ENCODE measurements around the gene PLET1.
A peak's percentile ranks its signal among the peaks of the same experiment; 100 is the strongest.

The PLET1 gene, protein sequence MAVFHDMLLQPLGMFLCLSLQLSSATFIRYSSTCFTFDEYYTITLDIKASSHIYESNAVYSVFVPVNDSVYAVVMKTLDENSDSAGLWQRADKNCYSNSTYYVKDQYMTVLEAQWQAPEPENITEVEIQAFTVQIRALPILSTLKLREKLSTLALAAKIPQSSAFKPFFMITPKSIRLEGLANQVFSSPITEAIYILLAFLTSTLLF

DNA sequence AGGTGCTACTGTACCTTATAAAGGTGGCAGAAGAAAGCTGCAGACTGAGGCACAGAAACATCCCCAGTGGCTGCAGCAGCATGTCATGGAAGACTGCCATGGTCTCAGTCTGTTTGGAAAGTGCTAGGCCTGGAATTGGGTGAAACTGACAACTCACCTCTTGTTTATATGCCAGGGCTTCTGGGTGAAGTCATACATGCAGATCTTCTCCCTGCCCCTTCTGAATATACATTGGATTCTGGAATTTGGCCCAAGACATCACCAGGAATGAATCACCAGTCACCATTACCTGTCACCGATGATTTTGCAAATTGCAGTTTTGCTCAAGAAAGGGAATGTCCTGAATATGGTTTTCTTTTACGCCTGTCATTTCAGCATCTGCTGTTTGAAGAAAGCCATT, at the start of gene PLET1:
Gene PLET1 (minus strand): TSS at position 371 of the 400 bp plus-strand sequence. CDS start 271 bp downstream, at position 100.
- no peak for DNase-seq

- peak; percentile 76 for DNase-seq
These were observed 49.8 kb upstream of the PLET1 start for GRCh38 chr11:112310419-112310818.

- no peak for DNase-seq
These were observed 48.0 kb upstream of the PLET1 start for GRCh38 chr11:112308651-112309050.

- DNase-seq = peak; percentile 64
These were observed 47.0 kb upstream of the PLET1 start for GRCh38 chr11:112307616-112308015.

- DNase-seq = no peak
These were observed 45.6 kb upstream of the PLET1 start for GRCh38 chr11:112306230-112306629.

DNA sequence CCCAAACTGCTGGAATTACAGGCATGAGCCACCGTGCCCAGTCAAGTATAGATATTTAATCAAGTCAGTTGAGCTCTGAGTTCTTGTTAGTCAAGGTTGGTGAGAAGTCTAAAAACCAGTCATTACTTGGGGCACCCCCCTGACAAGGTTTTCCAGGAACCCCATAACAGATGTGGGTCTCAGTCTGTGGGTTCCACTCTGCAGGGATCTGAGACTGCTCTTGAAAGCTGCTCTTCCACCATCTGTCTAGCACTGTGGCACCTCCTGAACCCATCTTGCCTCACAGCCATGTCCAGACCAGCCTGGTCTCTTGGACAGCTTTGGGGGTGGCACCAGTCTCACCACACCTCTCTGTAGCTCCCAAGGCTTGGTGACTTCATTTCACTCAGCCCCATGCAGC, 44.3 kb upstream of the PLET1 start:
- no peak for DNase-seq

DNA sequence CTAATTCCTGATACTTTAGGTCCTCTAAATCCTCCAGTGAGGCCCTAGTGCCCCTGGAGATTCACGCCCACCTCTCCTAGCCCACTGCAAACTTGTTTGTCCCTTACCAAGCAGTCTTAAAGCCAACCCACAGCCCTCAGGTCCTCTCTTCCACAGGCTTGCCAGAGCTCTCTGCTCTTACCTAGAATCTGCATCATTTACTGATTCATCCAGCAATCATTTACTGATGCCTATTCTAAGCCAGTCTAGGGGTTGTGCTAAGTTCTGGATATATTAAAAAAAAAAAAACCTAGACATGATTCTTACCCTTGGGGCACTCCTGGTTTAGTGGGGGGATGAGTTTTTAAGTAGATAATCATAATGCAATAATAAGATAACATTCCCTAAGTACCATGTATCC, 43.0 kb upstream of the PLET1 start:
- no peak for DNase-seq

DNA sequence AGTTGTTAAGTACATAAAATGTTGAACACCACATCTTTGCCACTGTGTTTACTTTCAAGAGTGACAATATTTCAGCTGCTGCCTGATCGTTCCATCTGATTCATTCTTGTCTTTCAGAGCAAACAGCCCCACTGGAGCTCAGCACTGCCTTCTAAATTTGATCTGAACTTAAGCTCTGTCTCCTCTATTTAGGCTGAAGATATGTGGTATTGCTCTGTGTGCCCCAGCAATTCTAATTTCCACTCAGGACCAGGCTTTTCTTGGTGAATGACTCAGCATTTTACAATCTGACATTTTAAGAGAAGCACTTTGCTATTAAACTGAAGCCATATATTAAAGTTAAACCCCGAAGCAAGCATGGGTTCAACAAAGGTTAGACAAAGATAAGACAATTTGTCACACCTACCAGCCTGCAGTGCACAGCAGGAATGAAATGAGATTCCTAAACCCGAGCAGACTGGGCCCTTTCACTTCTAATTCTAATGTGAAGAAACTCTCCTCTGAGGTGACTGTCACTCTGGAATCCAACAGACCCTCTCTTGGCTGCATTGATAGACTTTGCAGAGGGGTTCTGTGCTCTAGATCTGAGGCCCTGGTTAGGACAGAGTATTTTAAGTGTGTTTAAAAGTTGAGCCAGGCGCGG, 41.7 kb upstream of the PLET1 start:
- peak; percentile 80 for DNase-seq

DNA sequence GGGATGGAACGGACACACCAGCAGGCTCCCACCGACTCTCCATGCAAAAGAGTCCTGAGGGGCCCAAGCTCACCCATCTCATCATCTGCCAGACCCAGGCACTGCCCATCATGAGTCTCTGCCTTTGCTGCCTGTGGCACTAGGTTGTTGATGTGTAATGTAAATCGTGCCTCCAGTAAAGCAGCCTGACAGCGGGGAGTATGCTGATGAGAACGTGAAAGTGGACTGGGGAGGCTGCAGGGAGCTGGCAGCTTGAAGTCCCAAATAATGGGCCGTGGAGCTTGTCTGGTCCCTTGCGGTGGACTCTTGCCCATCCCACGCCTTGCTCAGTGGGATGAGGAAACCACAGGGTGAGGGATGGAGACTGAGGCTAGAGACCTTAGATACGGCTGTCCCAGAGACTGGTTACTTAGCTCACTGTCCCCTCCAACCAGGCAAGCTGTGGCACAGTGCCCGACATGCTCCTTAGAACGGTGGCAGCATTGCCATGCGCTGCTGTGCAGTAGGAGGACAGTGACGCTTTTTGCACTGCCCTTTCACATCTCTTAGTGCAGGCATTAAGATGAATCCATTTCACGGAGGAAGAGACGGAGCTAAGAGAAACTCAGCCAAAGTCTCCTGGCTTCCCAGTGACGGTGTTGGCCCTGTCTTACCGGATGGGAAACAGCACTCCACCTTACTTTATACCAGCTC, 39.6 kb upstream of the PLET1 start:
- DNase-seq = no peak

- no peak for DNase-seq
These were observed 37.9 kb upstream of the PLET1 start for GRCh38 chr11:112298535-112298934.

DNA sequence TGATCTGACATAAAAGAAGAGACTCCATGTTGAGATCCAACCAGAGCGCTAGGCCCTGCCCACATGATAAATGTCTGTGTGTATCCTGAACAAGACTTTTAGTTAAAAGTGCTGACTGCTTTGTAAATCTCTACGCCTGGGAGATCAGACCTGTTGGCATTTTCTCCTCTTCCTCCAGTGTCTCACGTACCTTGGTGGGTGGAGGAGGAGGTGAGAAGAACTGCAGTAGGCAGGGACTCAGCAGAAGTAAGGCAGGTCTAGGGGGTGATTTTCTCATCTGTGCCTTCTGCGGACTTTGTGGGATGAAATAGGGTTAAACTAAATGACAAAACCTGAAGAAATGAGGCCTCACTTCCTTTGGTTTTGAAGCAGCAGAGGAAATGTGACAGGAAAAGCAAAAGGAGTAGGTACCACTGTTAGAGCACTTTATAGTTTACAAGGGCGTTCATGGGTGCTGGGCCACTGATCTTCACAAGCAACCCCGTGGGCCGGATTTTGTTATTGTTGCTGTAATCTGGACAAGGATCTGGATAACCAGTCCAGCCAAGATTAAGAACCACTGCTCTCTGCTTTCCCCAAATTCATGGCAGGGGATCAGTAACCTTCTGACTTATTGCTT, 36.7 kb upstream of the PLET1 start:
- DNase-seq = no peak

GRCh38 chr11:112296044-112296443, 35.4 kb upstream of the PLET1 start:
- DNase-seq = no peak

DNA sequence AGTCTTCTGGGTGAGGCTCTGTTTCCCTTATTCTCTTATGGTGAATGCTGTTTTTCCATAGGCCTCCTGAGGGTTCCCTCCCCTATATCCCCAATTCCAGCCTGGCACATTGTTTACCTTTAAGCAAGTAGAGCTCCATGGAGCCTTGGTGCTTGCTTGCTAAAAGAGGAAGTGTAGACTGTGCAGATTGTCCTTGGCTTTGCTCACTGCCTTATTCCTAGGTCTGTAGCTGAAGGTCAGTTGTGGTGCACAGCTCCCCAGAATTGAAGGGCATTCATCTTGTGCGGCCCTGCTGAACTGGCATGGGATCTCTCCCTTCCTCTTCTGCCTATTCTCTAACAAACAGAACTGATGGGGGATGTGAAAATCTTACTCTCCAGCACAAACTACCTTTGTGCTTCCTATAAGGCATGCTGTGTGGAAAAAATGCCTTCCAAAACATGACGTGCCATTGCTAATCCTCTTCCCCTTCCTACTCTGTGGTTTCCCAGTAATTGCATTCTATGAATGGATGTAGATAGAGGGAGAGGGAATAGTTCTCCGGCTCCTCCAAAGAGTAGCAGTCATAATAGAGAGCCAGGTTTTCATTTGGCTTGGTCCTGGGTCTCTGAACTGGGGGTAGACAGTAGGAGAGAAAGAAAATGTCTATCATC, 34.2 kb upstream of the PLET1 start:
- peak; percentile 86 for DNase-seq

GRCh38 chr11:112293614-112294013, 33.0 kb upstream of the PLET1 start:
- DNase-seq = peak; percentile 43

DNA sequence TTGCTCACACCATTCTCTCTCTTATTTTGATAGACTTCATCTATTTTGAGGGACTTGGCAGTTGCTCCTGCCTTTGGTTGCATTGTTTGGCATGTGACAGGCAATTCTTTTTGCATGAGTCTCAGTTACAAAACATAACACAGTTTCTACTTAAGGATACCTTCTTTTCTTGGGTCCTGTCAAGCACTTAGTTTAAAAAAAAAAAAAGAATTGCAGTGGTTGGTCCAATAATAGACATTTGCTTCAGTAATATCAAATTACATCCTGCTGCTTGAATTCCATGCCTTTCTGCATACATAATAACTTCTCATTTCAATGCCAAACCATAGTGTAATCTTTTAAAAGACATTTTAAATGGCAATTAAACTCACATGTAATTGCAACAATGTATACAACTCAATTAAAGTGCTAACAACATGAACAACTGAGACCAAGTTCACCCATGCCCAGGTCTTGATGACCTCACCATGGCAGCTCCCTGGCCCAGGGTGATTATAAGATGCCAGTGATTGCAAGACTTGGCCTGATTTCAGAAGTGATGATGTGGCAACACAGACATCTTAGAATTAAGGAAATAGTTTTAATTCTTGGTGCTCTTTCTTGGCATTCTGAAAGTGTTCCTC, 32.2 kb upstream of the PLET1 start:
- peak; percentile 53 for DNase-seq

GRCh38 chr11:112292188-112292587, 31.5 kb upstream of the PLET1 start:
- no peak for DNase-seq

DNA sequence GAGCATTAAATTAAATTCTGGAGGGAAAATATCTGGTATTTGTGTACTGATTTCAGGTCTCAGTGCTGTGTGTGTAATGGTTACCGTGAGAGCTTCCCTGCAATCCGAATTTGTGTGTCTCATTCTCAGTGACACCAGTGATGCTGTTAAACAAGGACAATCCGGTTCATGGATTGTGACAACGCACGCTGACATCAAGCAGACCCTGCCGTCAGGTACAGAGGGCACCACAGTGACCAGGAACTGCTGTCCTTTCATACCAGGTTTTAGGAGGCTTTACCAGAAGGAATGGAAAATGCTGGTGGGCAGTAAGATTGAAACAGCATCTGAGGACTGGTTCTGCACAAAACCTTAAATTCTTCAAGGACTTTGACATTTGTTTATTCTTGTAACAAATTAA, 30.5 kb upstream of the PLET1 start:
- no peak for DNase-seq

DNA sequence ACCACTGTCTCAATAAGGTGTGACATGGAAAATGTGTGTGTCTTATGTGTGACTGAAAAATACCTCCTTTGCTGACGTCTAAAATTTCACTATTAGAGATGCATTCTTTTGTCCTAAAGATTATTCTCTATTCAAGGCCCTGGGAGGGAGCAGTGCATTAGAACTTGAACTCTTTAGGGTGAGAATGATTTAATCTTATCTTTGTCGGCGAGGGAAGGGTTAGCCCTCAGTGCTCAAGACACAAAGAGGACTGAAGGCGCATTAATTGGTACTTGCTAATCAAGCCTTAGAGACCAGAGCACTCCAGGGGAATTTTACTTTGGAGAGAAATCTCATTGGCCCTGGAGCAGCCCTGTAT, 29.8 kb upstream of the PLET1 start:
- peak; percentile 73 for DNase-seq

DNA sequence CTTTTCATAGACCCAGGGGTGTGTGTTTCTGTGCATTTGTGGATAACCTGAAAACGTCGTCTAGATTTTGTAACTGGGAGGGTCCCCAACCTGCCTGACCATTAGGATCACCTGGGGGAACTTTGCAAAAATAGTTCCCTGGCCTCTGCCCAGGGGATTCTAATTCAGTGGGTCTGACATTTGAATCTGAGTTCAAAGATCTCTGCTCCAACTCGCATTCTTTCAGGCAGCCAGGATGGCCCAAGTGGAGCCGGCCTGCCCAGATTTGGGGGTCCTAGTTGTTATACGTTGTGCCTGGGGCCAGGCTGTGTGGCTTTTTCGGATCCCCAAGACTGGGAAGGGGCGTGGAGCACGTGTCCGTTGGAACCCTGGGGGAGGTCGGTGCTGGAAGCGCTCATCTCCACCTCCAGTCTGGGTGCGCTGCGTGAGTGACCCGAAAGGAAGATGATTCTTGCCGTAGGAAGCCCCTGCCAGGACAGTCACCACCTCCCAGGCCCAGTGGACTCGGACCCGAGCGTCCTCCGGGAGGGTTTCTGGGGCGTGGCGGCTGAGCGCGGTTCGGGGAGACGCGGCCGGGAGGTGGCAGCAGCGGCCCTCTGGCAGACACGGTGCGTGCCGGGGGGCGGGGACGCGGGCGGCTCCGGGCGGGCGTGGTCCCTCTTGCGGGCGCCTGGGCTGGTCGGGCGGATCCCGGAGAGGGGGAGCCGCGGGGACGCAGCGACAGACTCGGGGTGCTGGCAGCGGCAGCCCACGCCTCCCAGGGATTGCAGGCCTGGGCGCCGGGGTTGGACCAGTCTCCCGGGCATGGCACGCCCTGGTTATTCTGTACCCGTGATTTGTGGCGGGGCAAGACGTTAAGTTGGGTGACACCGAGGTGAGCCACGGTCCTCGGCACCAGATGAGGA, 29.2 kb upstream of the PLET1 start:
- DNase-seq = peak; percentile 92

DNA sequence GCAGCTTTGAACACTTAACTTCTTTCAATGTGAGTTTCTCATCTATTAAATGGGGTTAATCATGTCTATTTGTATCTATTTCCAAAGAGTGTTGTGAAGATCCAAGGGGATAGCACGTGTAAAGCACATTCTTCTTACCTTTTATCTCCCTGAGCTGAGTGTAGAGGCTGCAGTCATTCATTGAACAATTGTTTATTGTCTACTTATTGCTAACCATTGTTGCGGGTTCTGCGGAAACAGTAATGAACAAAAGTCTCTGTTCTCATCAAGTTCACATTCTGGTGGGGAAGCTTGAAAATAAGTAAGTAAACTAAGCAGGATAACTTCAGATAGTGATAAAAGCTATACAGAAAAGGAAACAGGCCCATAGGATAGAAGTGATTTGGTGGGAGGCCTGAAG, 27.4 kb upstream of the PLET1 start:
- no peak for DNase-seq

- peak; percentile 90 for DNase-seq
These were observed 25.2 kb upstream of the PLET1 start for GRCh38 chr11:112285841-112286311.

DNA sequence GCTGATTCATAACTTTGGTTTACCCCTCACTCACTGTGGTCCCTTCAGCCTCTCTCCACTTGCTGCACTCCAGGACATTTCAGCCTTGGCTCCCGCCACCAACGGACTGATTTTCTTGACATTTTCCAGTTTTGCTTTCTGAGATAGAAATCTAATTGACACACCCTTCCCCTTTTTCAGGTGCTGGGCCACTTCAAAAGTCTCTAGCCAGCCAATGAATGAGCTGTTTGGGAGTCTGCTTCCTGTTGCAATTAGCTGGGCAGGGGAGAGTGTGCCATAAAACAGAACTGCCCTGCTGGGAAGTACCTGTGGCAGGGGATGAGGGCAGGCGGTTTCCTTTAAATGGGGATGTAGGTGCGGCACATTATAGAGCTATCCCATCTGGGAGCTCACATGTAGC, 21.1 kb upstream of the PLET1 start:
- DNase-seq = no peak
